HepG2 (cell line): ENCODE measurements around the gene CUL4A. TPM values are rescaled to one million over a fixed set of nuclear protein-coding genes. Genes with fewer than 3 reads are reported as not detected.

Experiments used
- FOXJ3 ChIP-seq: sonication (generic); formaldehyde crosslinking; IDR thresholded peaks from 2 replicates; pipeline ENCODE4 v1.4.0; 2020; ENCODE audit warnings: missing genetic modification reagents, mild to moderate bottlenecking, borderline replicate concordance
- HNF4G ChIP-seq, 2 experiments: sonication (generic) in 1 of 2; formaldehyde crosslinking in 1 of 2; IDR thresholded peaks; 2 replicates each; pipeline versions ENCODE4 v1.4.0 to v1.6.1; 2011 to 2020; ENCODE audit warnings: borderline replicate concordance in 2 of 2, low read depth in 2 of 2, mild to moderate bottlenecking in 2 of 2, low read length in 1 of 2, missing genetic modification reagents in 1 of 2, moderate library complexity in 1 of 2
- HNRNPLL ChIP-seq: fragments of 200-400 bp; formaldehyde crosslinking; IDR thresholded peaks from 2 replicates; pipeline ENCODE4 v1.6.1; 2017; ENCODE audit warnings: mild to moderate bottlenecking, low read depth, low read length; ENCODE audit not compliant: poor library complexity, severe bottlenecking
- POGK ChIP-seq: sonication (generic); formaldehyde crosslinking; conservative IDR thresholded peaks from 2 replicates; pipeline ENCODE4 v1.8.0; 2022; ENCODE audit warnings: mild to moderate bottlenecking, moderate library complexity, missing genetic modification reagents
- RBFOX2 ChIP-seq: fragments of 200-400 bp; formaldehyde crosslinking; IDR thresholded peaks from 2 replicates; pipeline ENCODE4 v1.6.1; 2017; ENCODE audit warnings: low read depth, mild to moderate bottlenecking, low read length
- RELA ChIP-seq: sonication (generic); formaldehyde crosslinking; IDR thresholded peaks from 2 replicates; pipeline ENCODE4 v1.4.0; 2020; ENCODE audit warnings: missing genetic modification reagents
- SNAPC4 ChIP-seq: sonication (generic); formaldehyde crosslinking; IDR thresholded peaks from 2 replicates; pipeline ENCODE4 v1.4.0; 2020; ENCODE audit warnings: mild to moderate bottlenecking, missing genetic modification reagents
- TOE1 ChIP-seq: sonication (generic); formaldehyde crosslinking; IDR thresholded peaks from 2 replicates; pipeline ENCODE4 v1.4.0; 2020; ENCODE audit warnings: mild to moderate bottlenecking, missing genetic modification reagents
- ZNF556 ChIP-seq: sonication (generic); formaldehyde crosslinking; IDR thresholded peaks from 2 replicates; pipeline ENCODE4 v1.4.0; 2020; ENCODE audit warnings: mild to moderate bottlenecking, missing genetic modification reagents, borderline replicate concordance
- ZNF580 ChIP-seq: IDR thresholded peaks from 2 replicates; pipeline ENCODE4 v1.6.1; 2016; ENCODE audit warnings: low read depth, borderline replicate concordance
- polyA plus RNA-seq, 8 experiments: library from polyadenylated mRNA; depleted of rRNA in 3 of 8; stranded (reverse) in 7 of 8; unstranded in 1 of 8; fragments of >200 nt; fragmentation: Illumina TruSeq in 4 of 8; extraction: Trizol in 4 of 8; gene quantifications; 2 replicates each; pipeline versions ENCODE4 v1.2.1 to v1.2.3, GENCODE V29; 2011 to 2016; ENCODE audit warnings: low read depth in 4 of 8, missing spikeins in 1 of 8, mixed read lengths in 1 of 8; ENCODE audit not compliant: insufficient read depth in 1 of 8
- total RNA-seq, 5 experiments: library from RNA; depleted of rRNA; stranded (reverse); fragments of >200 nt; fragmentation: Illumina TruSeq; extraction: Trizol; gene quantifications; 2 replicates each; pipeline ENCODE4 v1.2.3, GENCODE V29; 2016; ENCODE audit warnings: low read depth in 1 of 5
- TF ChIP-seq, protein P1 (sequence below): sonication (generic); formaldehyde crosslinking; IDR thresholded peaks from 2 replicates; pipeline ENCODE4 v1.9.0; 2021; ENCODE audit warnings: mild to moderate bottlenecking, missing genetic modification reagents
- TF ChIP-seq, protein P2 (sequence below): sonication (generic); formaldehyde crosslinking; conservative IDR thresholded peaks from 2 replicates; pipeline ENCODE4 v1.5.0; 2020; ENCODE audit warnings: missing genetic modification reagents

Gene CUL4A
- total and polyA plus RNA-seq, 2 of the 13 experiments (the other 11 are each of a cell fraction or from before 2014, with no cell fraction given): 51.2 to 75.3 TPM

DNA sequence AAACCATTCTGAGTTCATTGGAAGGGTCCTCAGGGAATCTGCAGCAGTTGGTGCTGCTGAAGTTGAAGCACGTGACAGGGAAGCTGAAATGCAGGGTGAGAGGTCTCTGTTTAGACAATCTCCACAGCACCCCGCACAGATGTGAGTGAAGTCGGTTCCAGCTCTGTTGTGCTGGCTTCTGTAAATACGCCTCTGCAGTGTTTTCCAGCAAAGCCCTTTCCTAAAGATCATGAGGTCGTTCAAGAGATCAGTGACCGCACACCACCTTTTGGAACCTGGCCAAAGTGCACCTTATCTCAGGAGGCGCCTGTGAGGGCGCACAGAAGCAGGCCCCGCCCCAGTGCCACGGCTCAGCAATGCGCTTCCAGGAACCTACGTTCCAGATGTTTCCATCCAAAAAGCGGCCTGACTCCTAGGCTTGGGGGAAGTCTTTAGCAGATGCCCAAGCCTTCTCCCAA is 10.8 kb downstream of the CUL4A start (continued):
- TF ChIP-seq, protein P1, sequence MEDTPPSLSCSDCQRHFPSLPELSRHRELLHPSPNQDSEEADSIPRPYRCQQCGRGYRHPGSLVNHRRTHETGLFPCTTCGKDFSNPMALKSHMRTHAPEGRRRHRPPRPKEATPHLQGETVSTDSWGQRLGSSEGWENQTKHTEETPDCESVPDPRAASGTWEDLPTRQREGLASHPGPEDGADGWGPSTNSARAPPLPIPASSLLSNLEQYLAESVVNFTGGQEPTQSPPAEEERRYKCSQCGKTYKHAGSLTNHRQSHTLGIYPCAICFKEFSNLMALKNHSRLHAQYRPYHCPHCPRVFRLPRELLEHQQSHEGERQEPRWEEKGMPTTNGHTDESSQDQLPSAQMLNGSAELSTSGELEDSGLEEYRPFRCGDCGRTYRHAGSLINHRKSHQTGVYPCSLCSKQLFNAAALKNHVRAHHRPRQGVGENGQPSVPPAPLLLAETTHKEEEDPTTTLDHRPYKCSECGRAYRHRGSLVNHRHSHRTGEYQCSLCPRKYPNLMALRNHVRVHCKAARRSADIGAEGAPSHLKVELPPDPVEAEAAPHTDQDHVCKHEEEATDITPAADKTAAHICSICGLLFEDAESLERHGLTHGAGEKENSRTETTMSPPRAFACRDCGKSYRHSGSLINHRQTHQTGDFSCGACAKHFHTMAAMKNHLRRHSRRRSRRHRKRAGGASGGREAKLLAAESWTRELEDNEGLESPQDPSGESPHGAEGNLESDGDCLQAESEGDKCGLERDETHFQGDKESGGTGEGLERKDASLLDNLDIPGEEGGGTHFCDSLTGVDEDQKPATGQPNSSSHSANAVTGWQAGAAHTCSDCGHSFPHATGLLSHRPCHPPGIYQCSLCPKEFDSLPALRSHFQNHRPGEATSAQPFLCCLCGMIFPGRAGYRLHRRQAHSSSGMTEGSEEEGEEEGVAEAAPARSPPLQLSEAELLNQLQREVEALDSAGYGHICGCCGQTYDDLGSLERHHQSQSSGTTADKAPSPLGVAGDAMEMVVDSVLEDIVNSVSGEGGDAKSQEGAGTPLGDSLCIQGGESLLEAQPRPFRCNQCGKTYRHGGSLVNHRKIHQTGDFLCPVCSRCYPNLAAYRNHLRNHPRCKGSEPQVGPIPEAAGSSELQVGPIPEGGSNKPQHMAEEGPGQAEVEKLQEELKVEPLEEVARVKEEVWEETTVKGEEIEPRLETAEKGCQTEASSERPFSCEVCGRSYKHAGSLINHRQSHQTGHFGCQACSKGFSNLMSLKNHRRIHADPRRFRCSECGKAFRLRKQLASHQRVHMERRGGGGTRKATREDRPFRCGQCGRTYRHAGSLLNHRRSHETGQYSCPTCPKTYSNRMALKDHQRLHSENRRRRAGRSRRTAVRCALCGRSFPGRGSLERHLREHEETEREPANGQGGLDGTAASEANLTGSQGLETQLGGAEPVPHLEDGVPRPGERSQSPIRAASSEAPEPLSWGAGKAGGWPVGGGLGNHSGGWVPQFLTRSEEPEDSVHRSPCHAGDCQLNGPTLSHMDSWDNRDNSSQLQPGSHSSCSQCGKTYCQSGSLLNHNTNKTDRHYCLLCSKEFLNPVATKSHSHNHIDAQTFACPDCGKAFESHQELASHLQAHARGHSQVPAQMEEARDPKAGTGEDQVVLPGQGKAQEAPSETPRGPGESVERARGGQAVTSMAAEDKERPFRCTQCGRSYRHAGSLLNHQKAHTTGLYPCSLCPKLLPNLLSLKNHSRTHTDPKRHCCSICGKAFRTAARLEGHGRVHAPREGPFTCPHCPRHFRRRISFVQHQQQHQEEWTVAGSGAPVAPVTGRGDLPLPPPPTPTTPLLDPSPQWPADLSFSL (CRISPR knock-in tag): no peak
- TF ChIP-seq FOXJ3 (CRISPR knock-in tag) (peak; percentile 54; the same call in 1 of the 2 replicates), HNF4G (IDR thresholded peaks at IDR 0.05; ENCODE audit: borderline replicate concordance, low read depth, low read length) (peak; percentile 89), HNF4G (CRISPR knock-in tag; IDR thresholded peaks at IDR 0.05; ENCODE audit: borderline replicate concordance, low read depth) (peak; percentile 81; the same call in 1 of the 2 replicates), POGK (peak; percentile 40; the same call in 1 of the 2 replicates), ZNF556 (CRISPR knock-in tag) (peak; percentile 81; the same call in 1 of the 2 replicates), TOE1 (CRISPR knock-in tag) (no peak), RBFOX2 (no peak), RELA (no peak), HNRNPLL (no peak), ZNF580 (no peak), SNAPC4 (peak; percentile 61; the same call in 1 of the 2 replicates)
- TF ChIP-seq, protein P2, sequence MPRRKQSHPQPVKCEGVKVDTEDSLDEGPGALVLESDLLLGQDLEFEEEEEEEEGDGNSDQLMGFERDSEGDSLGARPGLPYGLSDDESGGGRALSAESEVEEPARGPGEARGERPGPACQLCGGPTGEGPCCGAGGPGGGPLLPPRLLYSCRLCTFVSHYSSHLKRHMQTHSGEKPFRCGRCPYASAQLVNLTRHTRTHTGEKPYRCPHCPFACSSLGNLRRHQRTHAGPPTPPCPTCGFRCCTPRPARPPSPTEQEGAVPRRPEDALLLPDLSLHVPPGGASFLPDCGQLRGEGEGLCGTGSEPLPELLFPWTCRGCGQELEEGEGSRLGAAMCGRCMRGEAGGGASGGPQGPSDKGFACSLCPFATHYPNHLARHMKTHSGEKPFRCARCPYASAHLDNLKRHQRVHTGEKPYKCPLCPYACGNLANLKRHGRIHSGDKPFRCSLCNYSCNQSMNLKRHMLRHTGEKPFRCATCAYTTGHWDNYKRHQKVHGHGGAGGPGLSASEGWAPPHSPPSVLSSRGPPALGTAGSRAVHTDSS (CRISPR knock-in tag): no peak
